IMR-90 (cell line): Measurements from ENCODE around the gene SH2D4B. TPM values are rescaled to one million over a fixed set of nuclear protein-coding genes. Genes with fewer than 3 reads are reported as not detected.

ENCODE experiments used
- CEBPB ChIP-seq: IDR thresholded peaks from 2 replicates; pipeline ENCODE4 v1.6.1; 2012; ENCODE audit warnings: low read depth, low read length, improper control_type of control experiment
- CHD1 ChIP-seq: IDR thresholded peaks from 2 replicates; pipeline ENCODE4 v1.6.1; 2012; ENCODE audit warnings: low read depth, low read length, improper control_type of control experiment
- FOS ChIP-seq: fragments of 150-350 bp; IDR thresholded peaks from 2 replicates; pipeline ENCODE4 v1.6.1; 2016; ENCODE audit warnings: low read depth, low read length
- NFE2L2 ChIP-seq: fragments of 150-350 bp; IDR thresholded peaks from 2 replicates; pipeline ENCODE4 v1.6.1; 2016; ENCODE audit warnings: low read depth, mild to moderate bottlenecking, low read length
- RAD21 ChIP-seq: IDR thresholded peaks from 2 replicates; pipeline ENCODE4 v1.6.1; 2012; ENCODE audit warnings: low read length, improper control_type of control experiment
- polyA plus RNA-seq, 3 experiments: library from polyadenylated mRNA; depleted of rRNA; stranded (reverse); fragments of >200 nt; gene quantifications; 2 replicates each; pipeline ENCODE4 v1.2.3, GENCODE V29; 2012; ENCODE audit warnings: low replicate concordance in 1 of 3
- total RNA-seq: library from RNA; depleted of rRNA; stranded (reverse); fragments of >200 nt; gene quantifications from 2 replicates; pipeline ENCODE4 v1.2.3, GENCODE V29; 2012
- TF ChIP-seq, protein P1 (sequence below): fragments of 150-350 bp; IDR thresholded peaks from 2 replicates; pipeline ENCODE4 v1.6.1; 2017; ENCODE audit warnings: mild to moderate bottlenecking, antibody characterized with exemption, low read length, low read depth

SH2D4B gene
- total and polyA plus RNA-seq, 2 of the 4 experiments (the other 2 are of a cell fraction): not detected

DNA sequence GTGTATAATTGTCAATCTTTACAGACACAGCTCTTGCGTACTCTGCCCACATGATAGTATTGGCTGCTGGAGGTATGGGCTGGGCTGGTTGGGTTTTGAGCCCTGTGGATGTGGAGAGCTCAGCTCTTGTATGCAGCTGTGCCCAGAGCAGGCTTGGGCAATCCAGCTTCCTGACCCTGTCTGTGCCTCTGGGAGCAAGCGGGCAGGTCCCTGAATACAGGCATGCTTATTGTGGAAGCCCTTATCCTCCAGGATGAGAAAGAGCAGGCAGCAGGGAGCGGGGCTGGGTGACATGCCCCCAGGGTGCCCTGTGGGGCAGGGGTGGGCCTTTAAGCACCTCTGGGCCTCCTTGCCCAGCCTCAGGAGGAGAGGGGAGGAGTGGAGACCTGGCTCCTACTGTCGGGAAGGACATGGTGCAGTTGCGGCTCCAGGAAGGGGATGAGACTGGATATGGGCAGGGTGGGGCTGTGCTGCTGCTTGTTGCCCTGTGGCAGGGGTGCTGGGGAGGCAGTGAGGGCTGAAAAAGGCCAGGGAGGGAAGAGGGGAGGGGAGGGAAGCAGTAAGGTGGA lies 32.7 kb upstream of the SH2D4B start (continued):
- TF ChIP-seq, protein P1, sequence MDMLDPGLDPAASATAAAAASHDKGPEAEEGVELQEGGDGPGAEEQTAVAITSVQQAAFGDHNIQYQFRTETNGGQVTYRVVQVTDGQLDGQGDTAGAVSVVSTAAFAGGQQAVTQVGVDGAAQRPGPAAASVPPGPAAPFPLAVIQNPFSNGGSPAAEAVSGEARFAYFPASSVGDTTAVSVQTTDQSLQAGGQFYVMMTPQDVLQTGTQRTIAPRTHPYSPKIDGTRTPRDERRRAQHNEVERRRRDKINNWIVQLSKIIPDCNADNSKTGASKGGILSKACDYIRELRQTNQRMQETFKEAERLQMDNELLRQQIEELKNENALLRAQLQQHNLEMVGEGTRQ: no peak
- no peak for TF ChIP-seq RAD21
- TF ChIP-seq CHD1: no peak
- no peak for TF ChIP-seq FOS
- no peak for TF ChIP-seq CEBPB
- TF ChIP-seq NFE2L2: no peak
